Body of pancreas (tissue), 4 donors: Measurements from ENCODE around the gene AP1G1. TPM values are rescaled to one million over a fixed set of nuclear protein-coding genes. Genes with fewer than 3 reads are reported as not detected.

Source experiments
- ATAC-seq: fragments of 150-250 bp; one replicate; pipeline ENCODE4 v1.9.1; 2016
- DNase-seq, 4 donors: peaks; one replicate each; pipeline ENCODE4 v3.0.0-alpha.2; 2019
- H3K27ac ChIP-seq, 4 donors: fragments of 200-600 bp; sonication (generic); 1 replicate in 3 of 4; 2 replicates in 1 of 4; pipeline versions ENCODE4 v1.5.1 to v1.6.1; 2016 to 2019; ENCODE audit warnings: mild to moderate bottlenecking in 1 of 4, mixed read lengths in 1 of 4, moderate library complexity in 1 of 4
- H3K27me3 ChIP-seq, 2 donors: fragments of 200-600 bp; sonication (generic); one replicate each; pipeline ENCODE4 v1.6.0; 2016; ENCODE audit warnings: mild to moderate bottlenecking in 1 of 2
- H3K36me3 ChIP-seq, 2 donors: fragments of 200-600 bp; sonication (generic); replicated peaks in 1 of 2; 2 replicates each; pipeline ENCODE4 v1.5.1; 2016; ENCODE audit warnings: low read depth in 2 of 2; ENCODE audit not compliant: insufficient read depth in 1 of 2
- H3K4me1 ChIP-seq: fragments of 200-600 bp; sonication (generic); one replicate; pipeline ENCODE4 v1.6.0; 2016
- H3K4me3 ChIP-seq, 2 donors: fragments of 200-600 bp; sonication (generic); 1 replicate in 1 of 2; 2 replicates in 1 of 2; pipeline ENCODE4 v1.5.1; 2016 to 2019
- H3K9me3 ChIP-seq, 3 donors: fragments of 200-600 bp; sonication (generic); 1 replicate in 2 of 3; 2 replicates in 1 of 3; pipeline ENCODE4 v1.5.1; 2016
- POLR2A ChIP-seq, 3 donors: fragments of 450-650 bp; IDR thresholded peaks; one replicate each; pipeline ENCODE4 v1.6.1; 2016; ENCODE audit warnings: antibody characterized with exemption in 3 of 3, mild to moderate bottlenecking in 2 of 3
- WGBS, 2 donors: methylation state at CpG; one replicate each; pipeline ENCODE4 v1.1.5; 2017; 5-methylcytosine and 5-hydroxymethylcytosine counted together
- intact Hi-C: fragments of 100-400 bp; cut with DNase I; formaldehyde crosslinking; loops from one replicate; pipeline ENCODE4 v1.15.1; 2023
- total RNA-seq, 2 donors: library from RNA; depleted of rRNA; stranded (reverse); fragments of >200 nt; gene quantifications; one replicate each; pipeline ENCODE4 v1.1.0, GENCODE V29; 2016
- TF ChIP-seq, protein P1 (sequence below), 7 experiments: fragments of 450-650 bp in 4 of 7; fragments of 200-600 bp in 3 of 7; sonication (generic) in 3 of 7; IDR thresholded peaks; one replicate each; pipeline ENCODE4 v1.5.1; 2016 to 2019; ENCODE audit warnings: antibody characterized with exemption in 7 of 7

Gene AP1G1
- total RNA-seq, 2 donors from 2014 or later, result 58.1 to 84.7 TPM

DNA sequence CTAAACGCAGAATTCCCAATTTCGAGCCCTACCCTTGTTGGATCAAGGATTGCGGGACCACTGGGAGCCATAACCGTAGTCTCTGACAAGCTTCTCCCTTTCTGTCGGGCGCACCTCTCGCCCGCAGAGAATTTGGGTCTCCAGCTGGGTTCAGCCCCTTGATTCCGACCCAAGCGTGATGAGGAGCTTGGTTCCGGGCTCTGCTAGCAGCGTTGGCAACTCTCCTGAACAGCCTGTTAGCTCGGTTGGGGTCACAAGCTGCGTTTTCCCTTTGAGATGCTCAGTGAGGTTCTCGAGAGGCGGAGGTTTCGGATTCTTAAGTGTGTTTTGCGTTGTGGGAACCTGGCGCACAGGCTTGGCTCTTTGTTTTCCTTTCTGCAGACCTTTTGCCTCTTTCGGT is 37.8 kb upstream of the AP1G1 start:
- Histone ChIP-seq H3K4me3 (peak overlapping the region; percentile 70 to 98), H3K27me3 (no peaks in the 10 kb centered on the region), H3K27ac (peak overlapping the region; percentile 70 to 91 (median 86)), H3K4me1 (peaks cover 19% of the 10 kb centered on the region), H3K36me3 (peaks cover 0 to 17% of the 10 kb centered on the region in 2 donors), H3K9me3 (no peaks in the 10 kb centered on the region)
- ATAC-seq (peak; percentile 5), DNase-seq (no peak)
- TF ChIP-seq, protein P1, sequence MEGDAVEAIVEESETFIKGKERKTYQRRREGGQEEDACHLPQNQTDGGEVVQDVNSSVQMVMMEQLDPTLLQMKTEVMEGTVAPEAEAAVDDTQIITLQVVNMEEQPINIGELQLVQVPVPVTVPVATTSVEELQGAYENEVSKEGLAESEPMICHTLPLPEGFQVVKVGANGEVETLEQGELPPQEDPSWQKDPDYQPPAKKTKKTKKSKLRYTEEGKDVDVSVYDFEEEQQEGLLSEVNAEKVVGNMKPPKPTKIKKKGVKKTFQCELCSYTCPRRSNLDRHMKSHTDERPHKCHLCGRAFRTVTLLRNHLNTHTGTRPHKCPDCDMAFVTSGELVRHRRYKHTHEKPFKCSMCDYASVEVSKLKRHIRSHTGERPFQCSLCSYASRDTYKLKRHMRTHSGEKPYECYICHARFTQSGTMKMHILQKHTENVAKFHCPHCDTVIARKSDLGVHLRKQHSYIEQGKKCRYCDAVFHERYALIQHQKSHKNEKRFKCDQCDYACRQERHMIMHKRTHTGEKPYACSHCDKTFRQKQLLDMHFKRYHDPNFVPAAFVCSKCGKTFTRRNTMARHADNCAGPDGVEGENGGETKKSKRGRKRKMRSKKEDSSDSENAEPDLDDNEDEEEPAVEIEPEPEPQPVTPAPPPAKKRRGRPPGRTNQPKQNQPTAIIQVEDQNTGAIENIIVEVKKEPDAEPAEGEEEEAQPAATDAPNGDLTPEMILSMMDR (IDR thresholded peaks at IDR 0.05), result no peak
- no peak for TF ChIP-seq POLR2A (IDR thresholded peaks at IDR 0.05)
- intact Hi-C loops, result no loop called here
- 0 to 1% methylated on average over 13 to 20 of the region's 20 CpGs for WGBS, 2 donors

DNA sequence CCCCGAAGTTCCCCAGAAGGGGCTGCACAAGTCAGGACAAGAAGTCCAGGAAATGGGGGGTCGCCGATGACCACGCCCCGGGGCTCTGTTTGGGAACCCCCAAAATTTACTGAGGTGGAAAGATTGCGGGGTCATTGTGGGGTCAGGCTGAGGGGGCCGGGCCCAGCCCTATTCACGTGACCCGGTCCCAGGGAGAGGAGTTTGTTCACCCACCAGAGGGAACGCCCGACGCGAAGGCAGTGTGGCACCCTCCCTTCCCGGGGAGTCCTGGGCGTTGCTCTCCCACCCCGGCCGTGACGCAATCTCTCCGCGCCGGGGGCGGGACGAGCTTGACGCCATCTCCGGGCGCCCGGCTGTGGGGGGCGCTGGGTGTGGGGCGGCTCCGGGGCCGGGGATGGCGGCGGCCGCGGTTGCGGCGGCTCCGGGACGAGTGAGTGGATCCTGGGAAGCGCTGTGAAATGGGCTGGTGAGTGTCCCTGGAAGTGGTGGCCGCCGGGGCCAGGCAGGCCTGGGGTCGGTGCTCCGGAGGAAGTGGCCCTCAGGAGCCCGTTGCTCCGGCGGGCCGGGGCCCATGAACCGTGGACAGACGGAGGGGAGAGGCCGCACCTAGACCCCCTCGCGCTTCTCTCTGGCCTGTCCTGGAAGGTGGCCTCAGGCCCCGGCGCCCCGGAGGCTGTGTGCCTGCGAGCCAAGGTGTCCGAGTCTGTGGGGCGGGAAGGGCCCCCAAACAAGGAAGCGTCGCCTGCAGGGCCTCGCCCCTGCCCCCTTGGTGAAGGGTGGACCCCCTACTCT is 37.2 kb upstream of the AP1G1 start, which contains the start of gene ATXN1L:
TSS of gene ATXN1L (plus strand) at position 338 of the 792 bp plus-strand sequence. CDS start 3,765 bp downstream, outside the sequence.
- ATAC-seq (peak; percentile 98), DNase-seq (peak; percentile 90 to 92 (median 91))
- Histone ChIP-seq H3K36me3 (peaks cover 0 to 14% of the 10 kb centered on the region in 2 donors), H3K4me3 (peak within 1 kb of the TSS; percentile 70 to 98), H3K4me1 (peaks cover 19% of the 10 kb centered on the region), H3K27me3 (no peaks in the 10 kb centered on the region), H3K9me3 (no peaks in the 10 kb centered on the region), H3K27ac (peak within 1 kb of the TSS; percentile 70 to 91 (median 86))
- 1 to 3% methylated on average over 7 to 56 of the region's 62 CpGs for WGBS, 2 donors
- intact Hi-C loops, result no loop called here
- TF ChIP-seq POLR2A (IDR thresholded peaks at IDR 0.05), result peak; percentile 82 to 92 (median 91)
- TF ChIP-seq, protein P1 (IDR thresholded peaks at IDR 0.05), result peak in 2 of 7 experiments; percentile 11 to 28

DNA sequence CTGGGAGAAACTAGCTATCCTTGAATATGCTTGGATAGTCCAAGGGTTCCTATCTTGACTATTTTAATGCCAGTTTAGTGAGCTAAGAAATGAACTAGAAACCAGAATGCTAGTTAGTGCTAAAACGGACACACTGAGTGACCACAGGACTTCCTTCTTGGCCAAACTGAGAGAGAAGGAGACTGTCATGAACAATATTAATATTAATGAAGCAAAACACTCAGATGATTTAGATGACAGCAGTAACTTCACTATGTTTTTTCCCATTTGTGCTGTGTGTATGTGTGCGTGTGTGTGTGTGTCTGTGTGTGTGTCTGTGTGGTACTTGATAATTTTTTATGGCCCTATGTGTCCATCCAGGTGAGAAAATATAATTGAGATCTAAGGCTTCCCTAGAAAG is 34.9 kb upstream of the AP1G1 start:
- WGBS, 2 donors, result 56 to 61% methylated on average over 2 of the region's 2 CpGs
- no peak overlapping the region for H3K27ac ChIP-seq
- ATAC-seq, result no peak

DNA sequence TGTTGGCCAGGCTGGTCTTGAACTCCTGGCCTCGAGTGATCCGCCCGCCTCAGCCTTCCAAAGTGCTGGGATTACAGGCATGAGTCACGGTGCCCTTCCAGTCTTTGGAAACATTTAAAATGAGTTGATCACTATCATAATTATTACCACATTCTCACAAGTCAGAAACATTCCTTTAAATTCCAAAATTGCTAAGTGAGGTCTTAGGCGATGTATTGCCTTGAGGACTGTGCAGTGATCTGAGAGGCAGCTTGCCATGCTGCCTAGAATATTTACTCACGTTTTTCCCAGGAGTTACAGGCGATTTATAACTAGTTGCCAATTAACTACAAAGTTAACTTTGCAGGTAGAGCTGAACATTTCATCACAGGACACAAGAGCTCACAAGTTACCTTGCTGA is 31.4 kb upstream of the AP1G1 start:
- no peaks in the 10 kb centered on the region for H3K27me3 ChIP-seq
- peaks cover 4% of the 10 kb centered on the region for H3K4me1 ChIP-seq
- no peaks in the 10 kb centered on the region for H3K9me3 ChIP-seq
- DNase-seq (peak in 1 of 4 donors; percentile 16), ATAC-seq (peak; percentile 71)
- TF ChIP-seq, protein P1 (IDR thresholded peaks at IDR 0.05), result no peak
- TF ChIP-seq POLR2A (IDR thresholded peaks at IDR 0.05), result no peak
- no peak overlapping the region for H3K4me3 ChIP-seq
- 38 to 50% methylated on average over 7 of the region's 7 CpGs for WGBS, 2 donors
- H3K36me3 ChIP-seq, result no peaks in the 10 kb centered on the region
- intact Hi-C loops, result no loop called here
- H3K27ac ChIP-seq, result peak overlapping the region; percentile 36 to 58 (median 46)

More for the DNA sequence above, 34.9 kb upstream of the AP1G1 start:
- intact Hi-C loops, result no loop called here
- H3K9me3 ChIP-seq, result no peaks in the 10 kb centered on the region
- no peak for DNase-seq
- no peaks in the 10 kb centered on the region for H3K27me3 ChIP-seq
- H3K36me3 ChIP-seq, result peaks cover 0 to 2% of the 10 kb centered on the region in 2 donors
- TF ChIP-seq, protein P1 (IDR thresholded peaks at IDR 0.05), result no peak
- no peak for TF ChIP-seq POLR2A (IDR thresholded peaks at IDR 0.05)
- peaks cover 19% of the 10 kb centered on the region for H3K4me1 ChIP-seq
- no peak overlapping the region for H3K4me3 ChIP-seq
